ENCODE data around the gene GPR37L1.
"Not testable (repeated sequence)": the region's sequence is repeated elsewhere in the genome, so short reads cannot be mapped to it uniquely, and the experiment has no call there.

GPR37L1 gene

GRCh38 chr1:202107801-202108731 lies 14.7 kb upstream of the GPR37L1 start:
- DNase-seq (ENCODE audit: low read depth in 2 of 2, low spot score in 1 of 2) = no peak

DNA sequence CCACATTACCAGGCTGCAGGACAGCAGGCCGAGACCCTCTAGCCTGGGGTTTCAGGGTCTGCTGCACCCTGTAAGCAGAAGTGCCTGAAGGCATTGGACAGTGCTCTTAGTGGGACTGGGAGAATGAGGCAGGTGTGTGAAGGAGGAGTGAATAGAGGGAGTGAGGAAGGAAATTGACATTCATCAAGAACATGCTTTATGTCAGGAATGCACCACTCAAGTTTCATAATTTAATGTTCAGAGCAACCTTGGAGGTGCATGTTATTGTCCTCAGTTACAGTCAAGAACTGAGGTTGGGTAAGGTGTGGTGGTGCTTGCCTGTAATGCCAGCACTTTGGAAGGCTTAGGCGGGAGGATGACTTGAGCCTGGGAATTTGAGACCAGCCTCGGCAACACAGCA lies 11.7 kb upstream of the GPR37L1 start:
- DNase-seq (ENCODE audit: low read depth in 2 of 2, low spot score in 1 of 2) = no peak

DNA sequence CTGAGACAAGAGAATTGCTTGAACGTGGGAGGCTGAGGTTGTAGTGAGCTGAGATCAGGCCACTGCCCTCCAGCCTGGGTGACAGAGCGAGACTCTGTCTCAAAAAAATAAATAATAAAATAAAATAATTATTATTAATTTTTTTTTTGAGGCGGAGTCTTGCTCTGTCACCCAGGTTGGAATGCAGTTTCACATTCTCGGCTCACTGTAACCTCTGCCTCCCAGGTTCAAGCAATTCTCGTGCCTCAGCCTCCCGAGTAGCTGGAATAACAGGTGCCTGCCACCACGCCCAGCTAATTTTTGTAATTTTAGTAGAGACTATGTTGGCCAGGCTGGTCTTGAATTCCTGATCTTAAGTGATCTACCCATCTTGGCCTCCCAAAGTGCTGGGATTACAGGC lies 11.1 kb upstream of the GPR37L1 start:
- not testable (repeated sequence) for DNase-seq (ENCODE audit: low read depth in 2 of 2, low spot score in 1 of 2)

GRCh38 chr1:202112859-202113689 lies 9.6 kb upstream of the GPR37L1 start:
- DNase-seq (ENCODE audit: low read depth in 2 of 2, low spot score in 1 of 2) = no peak

- no peak for DNase-seq (ENCODE audit: low read depth in 2 of 2, low spot score in 1 of 2)
Observed at GRCh38 chr1:202113690-202114300, 8.9 kb upstream of the GPR37L1 start.

DNA sequence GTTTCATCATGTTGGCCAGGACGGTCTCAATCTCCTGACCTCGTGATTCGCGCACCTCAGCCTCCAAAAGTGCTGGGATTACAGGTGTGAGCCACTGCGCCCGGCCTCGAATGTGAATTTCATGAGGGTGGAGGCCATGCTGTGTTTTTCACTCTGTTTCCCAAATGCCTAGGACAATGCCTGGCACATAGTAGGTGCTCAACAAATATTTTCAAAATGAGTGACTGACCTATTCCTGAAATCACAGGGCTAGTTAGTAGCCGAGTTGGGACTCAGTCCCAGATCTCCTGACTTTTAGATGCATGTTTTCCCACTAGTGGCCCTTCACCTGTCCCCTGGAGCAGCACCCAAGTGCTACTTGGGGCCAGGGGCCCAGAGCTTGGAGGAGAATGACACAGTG lies 6.4 kb upstream of the GPR37L1 start:
- no peak for DNase-seq (ENCODE audit: low read depth in 2 of 2, low spot score in 1 of 2)

DNA sequence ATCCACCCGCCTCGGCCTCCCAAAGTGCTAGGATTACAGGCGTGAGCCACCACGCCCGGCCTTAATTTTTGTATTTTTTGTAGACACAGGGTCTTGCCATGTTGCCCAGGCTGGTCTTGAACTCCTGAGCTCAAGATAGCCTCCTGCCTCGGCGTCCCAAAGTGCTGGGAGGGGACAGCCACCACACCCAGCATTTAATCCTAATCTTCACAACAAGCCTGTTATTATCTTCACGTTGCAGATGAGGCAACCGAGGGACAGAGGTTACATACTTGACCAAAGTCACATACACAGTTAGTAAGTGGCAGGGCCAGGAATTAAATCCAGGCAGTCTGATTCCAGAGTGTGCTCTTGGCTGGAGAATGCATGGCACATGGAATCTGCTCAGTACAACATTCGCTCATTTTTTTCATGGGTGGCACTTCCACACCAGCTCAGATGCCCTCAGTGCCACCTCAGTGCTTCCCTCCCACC lies 4.8 kb upstream of the GPR37L1 start:
- no peak for DNase-seq (ENCODE audit: low read depth in 2 of 2, low spot score in 1 of 2)

- DNase-seq (ENCODE audit: low read depth in 2 of 2, low spot score in 1 of 2) = no peak
Observed at GRCh38 chr1:202121006-202121405, 1.7 kb upstream of the GPR37L1 start.

DNA sequence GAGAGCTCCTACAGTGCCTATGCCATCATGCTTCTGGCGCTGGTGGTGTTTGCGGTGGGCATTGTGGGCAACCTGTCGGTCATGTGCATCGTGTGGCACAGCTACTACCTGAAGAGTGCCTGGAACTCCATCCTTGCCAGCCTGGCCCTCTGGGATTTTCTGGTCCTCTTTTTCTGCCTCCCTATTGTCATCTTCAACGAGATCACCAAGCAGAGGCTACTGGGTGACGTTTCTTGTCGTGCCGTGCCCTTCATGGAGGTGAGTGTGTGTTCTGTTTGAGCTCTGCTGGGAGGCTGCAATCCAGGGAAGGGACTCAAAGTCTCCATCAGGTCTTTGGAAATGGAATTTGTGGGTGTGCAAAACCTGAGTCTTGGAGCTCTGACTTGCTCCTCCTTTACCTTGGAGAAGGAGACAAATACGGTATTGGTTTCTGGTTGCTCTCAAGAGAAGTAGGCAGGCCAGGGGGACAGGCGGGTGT lies 658 bp downstream of the GPR37L1 start:
- DNase-seq (ENCODE audit: low read depth in 2 of 2, low spot score in 1 of 2) = no peak

DNA sequence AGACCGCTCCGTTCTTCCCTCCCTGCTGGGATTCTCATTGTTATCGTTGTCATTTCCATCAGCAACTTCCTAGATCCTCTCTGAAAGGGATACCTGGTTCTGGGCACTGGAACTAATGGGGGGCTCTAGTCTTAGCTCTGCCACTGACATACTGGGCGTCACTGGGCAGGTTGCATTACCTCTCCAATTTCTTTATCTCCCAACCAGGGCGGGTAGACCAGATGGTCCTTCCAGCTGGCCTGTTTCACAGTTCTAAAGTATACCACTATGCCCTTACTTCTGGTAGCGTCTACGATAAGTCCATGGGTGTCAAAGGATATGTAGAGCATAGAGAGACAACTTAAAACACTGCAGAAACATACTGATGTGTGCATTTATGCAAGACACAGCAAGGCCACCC lies 1.4 kb downstream of the GPR37L1 start:
- DNase-seq (ENCODE audit: low read depth in 2 of 2, low spot score in 1 of 2) = no peak

GRCh38 chr1:202125611-202126010 lies 2.9 kb downstream of the GPR37L1 start:
- DNase-seq (ENCODE audit: low read depth in 2 of 2, low spot score in 1 of 2) = no peak

- no peak for DNase-seq (ENCODE audit: low read depth in 2 of 2, low spot score in 1 of 2)
Observed at GRCh38 chr1:202126426-202126825, 3.7 kb downstream of the GPR37L1 start.

DNA sequence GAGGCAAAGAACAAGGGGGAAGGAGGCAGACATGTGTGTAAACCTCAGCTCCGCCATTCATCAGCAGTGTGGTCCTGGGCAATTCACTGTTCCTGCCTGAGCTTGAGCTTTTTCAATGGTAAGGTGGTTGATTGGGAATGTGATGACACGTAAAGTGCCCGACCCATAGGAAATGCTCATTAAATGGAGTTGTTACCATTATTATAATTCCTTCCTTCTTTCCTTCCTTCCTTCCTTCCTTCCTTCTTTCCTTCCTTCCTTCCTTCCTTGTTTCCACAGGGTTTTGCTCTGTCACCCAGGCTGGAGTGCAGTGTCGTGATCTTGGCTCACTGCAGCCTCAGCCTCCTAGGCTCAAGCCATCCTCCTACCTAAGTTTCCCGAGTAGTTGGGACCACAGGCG lies 4.3 kb downstream of the GPR37L1 start:
- no peak for DNase-seq (ENCODE audit: low read depth in 2 of 2, low spot score in 1 of 2)

DNA sequence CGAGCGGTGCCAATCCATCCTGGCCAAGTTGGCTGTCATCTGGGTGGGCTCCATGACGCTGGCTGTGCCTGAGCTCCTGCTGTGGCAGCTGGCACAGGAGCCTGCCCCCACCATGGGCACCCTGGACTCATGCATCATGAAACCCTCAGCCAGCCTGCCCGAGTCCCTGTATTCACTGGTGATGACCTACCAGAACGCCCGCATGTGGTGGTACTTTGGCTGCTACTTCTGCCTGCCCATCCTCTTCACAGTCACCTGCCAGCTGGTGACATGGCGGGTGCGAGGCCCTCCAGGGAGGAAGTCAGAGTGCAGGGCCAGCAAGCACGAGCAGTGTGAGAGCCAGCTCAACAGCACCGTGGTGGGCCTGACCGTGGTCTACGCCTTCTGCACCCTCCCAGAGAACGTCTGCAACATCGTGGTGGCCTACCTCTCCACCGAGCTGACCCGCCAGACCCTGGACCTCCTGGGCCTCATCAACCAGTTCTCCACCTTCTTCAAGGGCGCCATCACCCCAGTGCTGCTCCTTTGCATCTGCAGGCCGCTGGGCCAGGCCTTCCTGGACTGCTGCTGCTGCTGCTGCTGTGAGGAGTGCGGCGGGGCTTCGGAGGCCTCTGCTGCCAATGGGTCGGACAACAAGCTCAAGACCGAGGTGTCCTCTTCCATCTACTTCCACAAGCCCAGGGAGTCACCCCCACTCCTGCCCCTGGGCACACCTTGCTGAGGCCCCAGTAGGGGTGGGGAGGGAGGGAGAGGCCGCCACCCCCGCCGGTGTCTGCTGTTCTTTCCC lies 5.3 kb downstream of the GPR37L1 start:
- DNase-seq (ENCODE audit: low read depth in 2 of 2, low spot score in 1 of 2) = no peak

DNA sequence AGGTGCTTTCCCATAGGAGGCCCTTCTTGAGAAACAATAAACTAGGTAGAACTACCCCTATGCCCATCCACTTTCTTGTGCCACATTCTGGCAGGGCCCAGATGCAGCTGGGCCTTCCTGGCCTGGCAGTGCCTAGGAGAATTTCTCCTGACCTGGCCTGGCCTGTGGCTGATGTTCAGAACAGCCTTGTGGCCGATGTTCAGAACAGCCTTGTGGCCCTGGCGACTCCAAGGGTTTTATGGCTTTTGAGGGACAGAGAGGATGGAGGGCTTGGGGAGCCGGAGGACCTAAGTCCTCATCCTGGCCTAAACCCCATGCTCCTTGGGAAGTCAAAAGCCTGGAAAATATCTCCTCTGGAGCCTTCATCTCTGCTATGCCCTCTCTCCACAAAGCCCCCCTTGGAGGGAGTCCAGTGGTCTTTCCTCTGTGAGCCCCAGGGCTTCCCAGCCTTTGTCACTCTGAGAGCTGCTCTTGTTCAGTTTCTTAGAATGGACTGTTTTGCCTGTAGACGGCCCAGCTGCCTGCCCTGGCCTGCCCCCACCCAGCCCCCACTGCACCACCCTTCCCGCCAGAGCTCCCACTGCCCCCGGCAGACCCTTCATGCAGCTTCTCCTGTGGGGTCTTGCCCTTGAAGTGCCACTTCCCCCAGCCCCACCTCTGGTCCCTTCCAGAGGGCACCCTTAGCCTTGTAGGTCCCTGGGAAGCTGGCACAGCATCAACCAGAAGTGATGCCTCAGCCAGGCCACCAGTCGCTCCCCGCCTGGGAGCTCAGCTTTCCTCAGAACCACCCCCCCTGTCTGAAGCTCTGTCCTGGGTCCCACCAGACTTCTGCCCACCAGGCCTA lies 7.0 kb downstream of the GPR37L1 start:
- no peak for DNase-seq (ENCODE audit: low read depth in 2 of 2, low spot score in 1 of 2)

- no peak for DNase-seq (ENCODE audit: low read depth in 2 of 2, low spot score in 1 of 2)
Observed at GRCh38 chr1:202130297-202130721, 7.6 kb downstream of the GPR37L1 start.

GRCh38 chr1:202130816-202131522 lies 8.3 kb downstream of the GPR37L1 start:
- DNase-seq (ENCODE audit: low read depth in 2 of 2, low spot score in 1 of 2) = no peak

DNA sequence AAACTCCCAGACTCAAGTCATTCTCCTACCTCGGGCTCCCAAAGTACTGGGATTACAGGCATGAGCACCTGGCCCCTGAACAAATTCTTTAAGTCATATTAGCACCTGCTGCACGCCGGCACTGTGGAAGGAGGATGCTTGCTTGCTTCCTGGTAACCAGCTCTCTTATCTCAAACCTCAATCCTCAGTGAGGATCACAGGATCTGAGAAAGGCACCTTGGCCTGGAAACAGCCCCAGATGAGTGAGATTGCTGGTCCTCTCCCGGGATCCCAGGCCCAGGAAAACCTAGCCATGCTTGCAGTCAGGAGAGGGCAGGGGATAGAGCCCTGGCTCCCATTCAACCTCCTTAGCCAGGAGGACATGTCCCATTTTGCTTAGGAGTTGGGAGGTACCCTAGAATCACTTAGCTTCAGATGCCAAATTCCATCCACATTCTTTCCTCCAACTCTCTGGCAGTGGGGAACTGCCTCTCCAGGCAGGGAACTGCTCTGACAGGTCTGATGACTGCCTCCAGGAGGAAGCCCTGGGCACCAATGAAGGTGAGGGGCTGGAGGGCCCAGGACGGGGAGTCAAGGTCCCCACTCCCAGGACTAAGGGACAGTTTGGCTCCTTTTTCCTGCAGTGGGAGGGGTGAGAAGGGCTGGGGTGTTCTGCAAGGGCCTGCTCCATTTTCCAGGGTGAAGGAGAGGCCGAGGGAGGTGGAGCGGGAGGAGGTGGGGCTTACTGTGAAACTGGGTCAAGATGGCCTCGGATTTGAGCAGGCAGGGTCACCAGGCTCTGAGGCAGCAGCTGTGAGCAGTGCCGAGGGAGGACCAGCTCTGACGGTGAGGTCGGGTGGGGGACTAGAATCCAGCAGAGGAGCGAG lies 9.5 kb downstream of the GPR37L1 start:
- DNase-seq (ENCODE audit: low read depth in 2 of 2, low spot score in 1 of 2) = no peak

Measured in stimulated activated CD8-positive, alpha-beta memory T cell treated with anti-CD3 and anti-CD28 coated beads, Interleukin-4, amount 100 ng/mL, for 4 hours (primary cell).